ENCODE results near the gene SMARCC2. TPM values are rescaled to one million over a fixed set of nuclear protein-coding genes. Genes with fewer than 3 reads are reported as not detected.

The SMARCC2 gene
- total and polyA plus RNA-seq, 9 of the 15 experiments (the other 6 are each of a cell fraction or from before 2014, with no cell fraction given) = 11.9 to 86.0 (median 36.6) TPM

GRCh38 chr12:56224102-56224701 lies 34.9 kb upstream of the SMARCC2 start, which contains the start of gene NABP2 (continued):
- TF ChIP-seq HNRNPLL (IDR thresholded peaks at IDR 0.05; ENCODE audit: low read depth, low read length, poor library complexity, severe bottlenecking) (peak; percentile 78), ARID3A (IDR thresholded peaks at IDR 0.05; ENCODE audit: borderline replicate concordance, low read depth, low read length) (0 out of 2 replicates have a peak, but pooled peaks have one; percentile 72), SUPT5H (IDR thresholded peaks at IDR 0.05) (peak; percentile 54), CREB1 (IDR thresholded peaks at IDR 0.05) (peak; percentile 45), CREB1 (CRISPR knock-in tag; IDR thresholded peaks at IDR 0.05) (peak; percentile 78), ZNF584 (CRISPR knock-in tag; IDR thresholded peaks at IDR 0.05; ENCODE audit: low read depth) (no peak), POLR2AphosphoS5 (IDR thresholded peaks at IDR 0.05; ENCODE audit: control insufficient read depth, insufficient read depth, low read depth, low read length) (0 out of 2 replicates have a peak, but pooled peaks have one; percentile 44), SAFB (IDR thresholded peaks at IDR 0.05; ENCODE audit: borderline replicate concordance, low read depth, low read length) (peak; percentile 33; the same call in 1 of the 2 replicates), ARNT (IDR thresholded peaks at IDR 0.05) (0 out of 4 replicates have a peak, but pooled peaks of 1 of the 2 experiments have one; percentile 53), PHF20 (IDR thresholded peaks at IDR 0.05; ENCODE audit: partially characterized antibody) (peak; percentile 88), ELK3 (CRISPR knock-in tag; IDR thresholded peaks at IDR 0.05) (no peak), SMARCA5 (IDR thresholded peaks at IDR 0.05) (0 out of 2 replicates have a peak, but pooled peaks have one; percentile 13), YY1 (IDR thresholded peaks at IDR 0.05; ENCODE audit: borderline replicate concordance in 1 of 3, control insufficient read depth in 1 of 3, extremely low read depth in 1 of 3, insufficient read depth in 3 of 3, insufficient read length in 1 of 3, insufficient replicate concordance in 2 of 3, low read depth in 1 of 3, low read length in 2 of 3) (peak in 2 of 3 experiments; percentile 74 to 80), FOXK2 (conservative IDR thresholded peaks at IDR 0.05 in 1 of 2, IDR thresholded peaks at IDR 0.05 in 1 of 2; ENCODE audit: low read depth in 2 of 2) (peak; percentile 63 to 77), MBD2 (IDR thresholded peaks at IDR 0.05; ENCODE audit: borderline replicate concordance, low read depth) (peak; percentile 89), CTBP1 (IDR thresholded peaks at IDR 0.05; ENCODE audit: borderline replicate concordance) (peak; percentile 77), ZSCAN29 (IDR thresholded peaks at IDR 0.05) (peak; percentile 79)
- TF ChIP-seq, protein P1, sequence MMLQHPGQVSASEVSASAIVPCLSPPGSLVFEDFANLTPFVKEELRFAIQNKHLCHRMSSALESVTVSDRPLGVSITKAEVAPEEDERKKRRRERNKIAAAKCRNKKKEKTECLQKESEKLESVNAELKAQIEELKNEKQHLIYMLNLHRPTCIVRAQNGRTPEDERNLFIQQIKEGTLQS (IDR thresholded peaks at IDR 0.05) = no peak
- TF ChIP-seq, protein P1 (CRISPR knock-in tag; conservative IDR thresholded peaks at IDR 0.05) = peak; percentile 78; the same call in 1 of the 2 replicates

Data from K562 (cell line).